HG02571 (cell line): ENCODE data around the gene ESD.
"Not testable (repeated sequence)": the region's sequence is repeated elsewhere in the genome, so short reads cannot be mapped to it uniquely, and the experiment has no call there.

Experiments used
- ATAC-seq: cut with Tn5 transposase; IDR thresholded peaks from one replicate; pipeline ENCODE4 v1.9.1; 2021; ENCODE audit warnings: mild to moderate bottlenecking, moderate library complexity; ENCODE audit not compliant: unreplicated experiment

ESD gene

GRCh38 chr13:46795321-46795720 is 1.6 kb downstream of the ESD start:
- ATAC-seq, result no peak

GRCh38 chr13:46783504-46783903 is 13.5 kb downstream of the ESD start:
- no peak for ATAC-seq

GRCh38 chr13:46782691-46783090 is 14.3 kb downstream of the ESD start:
- no peak for ATAC-seq

- ATAC-seq, result no peak
Observed at GRCh38 chr13:46782066-46782465, 14.9 kb downstream of the ESD start.

- ATAC-seq, result no peak
Observed at GRCh38 chr13:46778890-46779289, 18.1 kb downstream of the ESD start.

GRCh38 chr13:46778095-46778494 is 18.9 kb downstream of the ESD start:
- ATAC-seq, result no peak

GRCh38 chr13:46775385-46776107 is 21.4 kb downstream of the ESD start:
- ATAC-seq, result no peak

GRCh38 chr13:46773541-46773940 is 23.4 kb downstream of the ESD start:
- no peak for ATAC-seq

GRCh38 chr13:46771693-46772092 is 25.3 kb downstream of the ESD start:
- no peak for ATAC-seq

GRCh38 chr13:46769925-46770324 is 27.0 kb downstream of the ESD start:
- not testable (repeated sequence) for ATAC-seq

GRCh38 chr13:46761866-46762265 is 35.1 kb downstream of the ESD start:
- no peak for ATAC-seq

GRCh38 chr13:46761174-46761573 is 35.8 kb downstream of the ESD start:
- ATAC-seq, result no peak

GRCh38 chr13:46759846-46760245 is 37.1 kb downstream of the ESD start:
- no peak for ATAC-seq

GRCh38 chr13:46757640-46758039 is 39.3 kb downstream of the ESD start:
- no peak for ATAC-seq

- ATAC-seq, result no peak
Observed at GRCh38 chr13:46756977-46757376, 40.0 kb downstream of the ESD start.

- ATAC-seq, result not testable (repeated sequence)
Observed at GRCh38 chr13:46755508-46755907, 41.5 kb downstream of the ESD start.

- no peak for ATAC-seq
Observed at GRCh38 chr13:46754812-46755211, 42.1 kb downstream of the ESD start.

- ATAC-seq, result no peak
Observed at GRCh38 chr13:46753917-46754316, 43.0 kb downstream of the ESD start.

- ATAC-seq, result no peak
Observed at GRCh38 chr13:46753137-46753536, 43.8 kb downstream of the ESD start.

- ATAC-seq, result no peak
Observed at GRCh38 chr13:46751811-46752635, 44.9 kb downstream of the ESD start.

GRCh38 chr13:46749951-46750350 is 47.0 kb downstream of the ESD start:
- no peak for ATAC-seq

GRCh38 chr13:46748300-46748699 is 48.7 kb downstream of the ESD start:
- no peak for ATAC-seq
